Stimulated activated CD4-positive, alpha-beta T cell treated with anti-CD3 and anti-CD28 coated beads, Interleukin-1b, Interleukin-23, amount 100 ng/mL, for 1 hour (primary cell): Measurements from ENCODE around the gene KCNT1.

Experiments used
- DNase-seq, 2 donors: peaks; one replicate each; pipeline ENCODE4 v3.0.0-alpha.2; 2020; ENCODE audit warnings: low read depth in 2 of 2

The KCNT1 gene

GRCh38 chr9:135745686-135746324 lies 43.8 kb downstream of the KCNT1 start:
- DNase-seq, result no peak

GRCh38 chr9:135746565-135746964 lies 44.6 kb downstream of the KCNT1 start:
- no peak for DNase-seq

- no peak for DNase-seq
These were observed 45.3 kb downstream of the KCNT1 start for GRCh38 chr9:135747311-135747710.

- DNase-seq, result no peak
These were observed 46.7 kb downstream of the KCNT1 start for GRCh38 chr9:135748676-135749075.

- DNase-seq, result no peak
These were observed 47.4 kb downstream of the KCNT1 start for GRCh38 chr9:135749171-135750045.

GRCh38 chr9:135750786-135751185 lies 48.8 kb downstream of the KCNT1 start:
- no peak for DNase-seq

- DNase-seq, result no peak
These were observed 49.5 kb downstream of the KCNT1 start for GRCh38 chr9:135751501-135751900.

- DNase-seq, result no peak
These were observed 50.6 kb downstream of the KCNT1 start for GRCh38 chr9:135752281-135753204.

- no peak for DNase-seq
These were observed 51.6 kb downstream of the KCNT1 start for GRCh38 chr9:135753391-135754105.

GRCh38 chr9:135756576-135756975 lies 54.6 kb downstream of the KCNT1 start:
- DNase-seq, result no peak

GRCh38 chr9:135757356-135757755 lies 55.4 kb downstream of the KCNT1 start:
- no peak for DNase-seq

GRCh38 chr9:135758056-135758455 lies 56.1 kb downstream of the KCNT1 start:
- no peak for DNase-seq

GRCh38 chr9:135758870-135759269 lies 56.9 kb downstream of the KCNT1 start:
- DNase-seq, result no peak

GRCh38 chr9:135759676-135760300 lies 57.8 kb downstream of the KCNT1 start:
- DNase-seq, result no peak

- DNase-seq, result no peak
These were observed 58.5 kb downstream of the KCNT1 start for GRCh38 chr9:135760465-135760864.

GRCh38 chr9:135761150-135761844 lies 59.3 kb downstream of the KCNT1 start:
- no peak for DNase-seq

- no peak for DNase-seq
These were observed 59.8 kb downstream of the KCNT1 start for GRCh38 chr9:135761845-135762168.

- DNase-seq, result no peak
These were observed 60.9 kb downstream of the KCNT1 start for GRCh38 chr9:135762921-135763320.

- no peak for DNase-seq
These were observed 61.9 kb downstream of the KCNT1 start for GRCh38 chr9:135763716-135764446.

- no peak for DNase-seq
These were observed 62.7 kb downstream of the KCNT1 start for GRCh38 chr9:135764731-135765130.
